Measurements from ENCODE around the gene SIDT2.

Gene SIDT2

GRCh38 chr11:117218133-117218915 is 39.8 kb downstream of the SIDT2 start:
- H3K9ac ChIP-seq, result no peak overlapping the region
- peak overlapping the region; percentile 39 for H3K27ac ChIP-seq
- no peaks in the 10 kb centered on the region for H3K36me3 ChIP-seq (ENCODE audit: control insufficient read depth, insufficient read depth, low read length)
- no peak overlapping the region for H3K4me2 ChIP-seq (ENCODE audit: low read length)
- TF ChIP-seq CTCF (IDR thresholded peaks at IDR 0.05), result no peak
- no peaks in the 10 kb centered on the region for H3K9me3 ChIP-seq (ENCODE audit: control insufficient read depth, low read length)
- H3K4me3 ChIP-seq (ENCODE audit: low read depth, low read length), result no peak overlapping the region
- H3K4me1 ChIP-seq, result peaks cover 19% of the 10 kb centered on the region
- H3K79me2 ChIP-seq, result no peaks in the 10 kb centered on the region
- no peaks in the 10 kb centered on the region for H3K27me3 ChIP-seq (ENCODE audit: control insufficient read depth, insufficient read depth, low read length)
- no peak overlapping the region for H2AFZ ChIP-seq

GRCh38 chr11:117219001-117219400 is 40.5 kb downstream of the SIDT2 start:
- Histone ChIP-seq H3K79me2 (no peaks in the 10 kb centered on the region), H3K4me2 (ENCODE audit: low read length) (no peak overlapping the region), H3K27ac (peak overlapping the region; percentile 32), H3K27me3 (ENCODE audit: control insufficient read depth, insufficient read depth, low read length) (no peaks in the 10 kb centered on the region), H2AFZ (no peak overlapping the region), H3K4me1 (peaks cover 19% of the 10 kb centered on the region), H3K9ac (no peak overlapping the region), H3K4me3 (ENCODE audit: low read depth, low read length) (no peak overlapping the region), H3K9me3 (ENCODE audit: control insufficient read depth, low read length) (no peaks in the 10 kb centered on the region), H3K36me3 (ENCODE audit: control insufficient read depth, insufficient read depth, low read length) (no peaks in the 10 kb centered on the region)
- no peak for TF ChIP-seq CTCF (IDR thresholded peaks at IDR 0.05)

GRCh38 chr11:117219455-117219854 is 40.9 kb downstream of the SIDT2 start:
- no peak overlapping the region for H3K4me2 ChIP-seq (ENCODE audit: low read length)
- no peak overlapping the region for H2AFZ ChIP-seq
- peak overlapping the region; percentile 32 for H3K27ac ChIP-seq
- TF ChIP-seq CTCF (IDR thresholded peaks at IDR 0.05), result no peak
- no peaks in the 10 kb centered on the region for H3K9me3 ChIP-seq (ENCODE audit: control insufficient read depth, low read length)
- H3K4me3 ChIP-seq (ENCODE audit: low read depth, low read length), result no peak overlapping the region
- H3K79me2 ChIP-seq, result no peaks in the 10 kb centered on the region
- H3K4me1 ChIP-seq, result peaks cover 19% of the 10 kb centered on the region
- H3K27me3 ChIP-seq (ENCODE audit: control insufficient read depth, insufficient read depth, low read length), result no peaks in the 10 kb centered on the region
- H3K9ac ChIP-seq, result no peak overlapping the region
- no peaks in the 10 kb centered on the region for H3K36me3 ChIP-seq (ENCODE audit: control insufficient read depth, insufficient read depth, low read length)

GRCh38 chr11:117219995-117220394 is 41.5 kb downstream of the SIDT2 start:
- Histone ChIP-seq H3K9me3 (ENCODE audit: control insufficient read depth, low read length) (no peaks in the 10 kb centered on the region), H3K4me3 (ENCODE audit: low read depth, low read length) (no peak overlapping the region), H3K9ac (no peak overlapping the region), H2AFZ (no peak overlapping the region), H3K4me2 (ENCODE audit: low read length) (no peak overlapping the region), H3K79me2 (no peaks in the 10 kb centered on the region), H3K27ac (peak overlapping the region; percentile 78), H3K4me1 (peaks cover 19% of the 10 kb centered on the region), H3K36me3 (ENCODE audit: control insufficient read depth, insufficient read depth, low read length) (no peaks in the 10 kb centered on the region), H3K27me3 (ENCODE audit: control insufficient read depth, insufficient read depth, low read length) (no peaks in the 10 kb centered on the region)
- TF ChIP-seq CTCF (IDR thresholded peaks at IDR 0.05), result no peak

GRCh38 chr11:117220568-117220967 is 42.0 kb downstream of the SIDT2 start:
- Histone ChIP-seq H3K79me2 (no peaks in the 10 kb centered on the region), H3K4me2 (ENCODE audit: low read length) (no peak overlapping the region), H3K27ac (peak overlapping the region; percentile 78), H3K27me3 (ENCODE audit: control insufficient read depth, insufficient read depth, low read length) (no peaks in the 10 kb centered on the region), H2AFZ (no peak overlapping the region), H3K9me3 (ENCODE audit: control insufficient read depth, low read length) (no peaks in the 10 kb centered on the region), H3K9ac (no peak overlapping the region), H3K36me3 (ENCODE audit: control insufficient read depth, insufficient read depth, low read length) (no peaks in the 10 kb centered on the region), H3K4me1 (peaks cover 19% of the 10 kb centered on the region), H3K4me3 (ENCODE audit: low read depth, low read length) (no peak overlapping the region)
- no peak for TF ChIP-seq CTCF (IDR thresholded peaks at IDR 0.05)
